Choroid plexus epithelial cell (primary cell): ENCODE data around the gene MIF.
"Not testable (repeated sequence)": the region's sequence is repeated elsewhere in the genome, so short reads cannot be mapped to it uniquely, and the experiment has no call there.

Experiments used
- DNase-seq: peaks from one replicate; pipeline ENCODE4 v3.0.0-alpha.2; 2010; ENCODE audit warnings: low read depth
- H3K4me3 ChIP-seq: 2 replicates; pipeline ENCODE4 v1.5.1; 2011; ENCODE audit warnings: low read depth, mild to moderate bottlenecking, control low read depth, low read length, moderate library complexity
- CTCF ChIP-seq: conservative IDR thresholded peaks from 2 replicates; pipeline ENCODE4 v1.5.1; 2011; ENCODE audit warnings: low read depth, mild to moderate bottlenecking, control low read depth, inconsistent platforms, low read length, moderate library complexity

MIF gene

DNA sequence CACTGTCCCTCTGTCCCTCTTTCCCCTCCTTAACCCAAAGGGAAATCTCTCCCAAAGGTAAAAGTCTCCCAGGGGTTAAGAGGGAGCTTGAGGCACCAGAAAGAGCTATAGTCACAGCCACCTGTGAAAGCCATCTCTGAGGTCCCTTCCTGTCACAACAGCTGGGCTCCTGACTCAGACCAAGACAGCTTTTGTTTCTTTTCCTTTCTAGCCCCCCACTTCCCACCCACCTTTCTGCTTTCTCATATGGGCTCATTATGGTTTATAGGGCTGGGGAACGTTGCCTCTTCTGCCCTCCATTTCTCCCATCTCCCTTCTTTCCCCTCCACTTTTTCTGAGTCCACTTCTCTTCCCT lies 19.1 kb downstream of the MIF start:
- no peak for DNase-seq
- peak overlapping the region; percentile 76 for H3K4me3 ChIP-seq
- TF ChIP-seq CTCF: no peak

DNA sequence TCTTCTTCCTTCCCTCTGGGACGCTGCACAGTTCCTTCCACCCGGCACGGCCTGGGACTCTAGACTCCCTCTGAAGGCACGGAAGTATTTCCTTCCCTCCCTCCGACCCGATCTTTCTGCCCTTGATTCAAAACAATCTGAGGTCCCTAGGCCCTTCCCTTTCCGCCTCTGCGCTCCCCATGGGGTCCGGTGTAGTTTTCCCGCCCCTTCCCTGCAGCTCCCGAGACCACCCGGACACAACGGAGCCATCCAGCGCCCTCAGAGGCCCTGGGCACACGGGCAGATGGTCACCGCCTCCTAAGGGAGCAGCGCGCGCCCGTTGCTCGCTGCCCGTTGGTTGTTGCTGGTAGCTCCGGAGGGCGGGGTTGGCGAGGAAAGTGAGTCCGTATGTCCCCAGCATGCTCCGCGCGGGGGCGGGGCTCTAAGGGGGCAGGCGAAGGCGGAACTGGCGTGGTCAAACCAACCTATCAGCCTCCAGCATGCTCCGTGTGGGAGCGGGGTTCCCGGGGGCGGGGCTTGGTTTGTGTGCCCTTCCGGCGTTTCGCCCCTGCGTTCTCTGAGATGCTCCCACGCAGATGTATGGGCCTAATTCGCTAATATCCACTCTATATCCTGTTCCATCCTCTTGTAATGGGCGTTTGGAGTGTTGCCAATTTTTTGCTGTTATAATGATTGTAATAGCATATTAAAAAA lies 19.6 kb downstream of the MIF start:
- peak overlapping the region; percentile 76 for H3K4me3 ChIP-seq
- no peak for TF ChIP-seq CTCF

DNA sequence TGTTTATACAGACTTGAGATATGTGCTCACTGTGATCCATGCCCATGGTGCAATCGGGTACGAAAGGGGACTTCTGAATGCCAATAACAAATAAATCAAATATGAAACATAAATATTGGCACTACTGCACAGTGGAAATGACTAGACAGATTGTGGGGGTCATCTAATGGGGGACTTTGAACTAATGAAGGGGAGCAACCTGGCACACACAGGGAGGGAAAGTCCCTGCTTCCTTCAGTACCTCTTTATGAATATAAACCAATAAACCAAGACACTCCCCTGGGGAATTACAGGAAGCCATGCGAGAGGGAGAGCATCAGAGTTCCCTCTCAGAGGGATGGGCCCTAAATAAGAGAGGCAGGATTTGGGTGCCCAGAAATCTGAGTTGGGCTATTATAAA lies 21.1 kb downstream of the MIF start:
- no peak for TF ChIP-seq CTCF
- no peak for DNase-seq
- H3K4me3 ChIP-seq: no peak overlapping the region

More for the DNA sequence above, 19.6 kb downstream of the MIF start:
- peak; percentile 99 for DNase-seq

DNA sequence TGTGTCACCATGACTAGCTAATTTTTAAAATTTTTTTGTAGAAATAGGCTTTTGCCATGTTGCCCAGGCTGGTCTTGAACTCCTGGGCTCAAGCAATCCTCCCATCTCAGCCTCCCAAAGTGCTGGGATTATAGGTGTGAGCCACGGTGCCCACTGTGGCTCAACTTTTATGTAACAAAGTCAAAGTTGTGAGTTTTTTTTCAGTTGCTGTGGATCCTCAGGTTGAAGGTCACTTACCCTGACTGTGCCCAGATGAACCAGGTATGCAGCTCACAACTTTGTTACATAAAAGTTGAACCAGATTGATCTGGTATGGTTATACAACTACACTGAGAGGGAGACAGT lies 26.1 kb downstream of the MIF start:
- H3K4me3 ChIP-seq, DNase-seq: not testable (repeated sequence)

- H3K4me3 ChIP-seq: not testable (repeated sequence)
- DNase-seq: peak; percentile 34
Measured at GRCh38 chr22:23921586-23922201, 27.5 kb downstream of the MIF start.

GRCh38 chr22:23922921-23923320 lies 28.7 kb downstream of the MIF start:
- DNase-seq: no peak

GRCh38 chr22:23925020-23925606 lies 30.9 kb downstream of the MIF start:
- DNase-seq: no peak
- no peak overlapping the region for H3K4me3 ChIP-seq
- no peak for TF ChIP-seq CTCF

More at GRCh38 chr22:23922921-23923320, 28.7 kb downstream of the MIF start:
- H3K4me3 ChIP-seq: no peak overlapping the region
- TF ChIP-seq CTCF: no peak

DNA sequence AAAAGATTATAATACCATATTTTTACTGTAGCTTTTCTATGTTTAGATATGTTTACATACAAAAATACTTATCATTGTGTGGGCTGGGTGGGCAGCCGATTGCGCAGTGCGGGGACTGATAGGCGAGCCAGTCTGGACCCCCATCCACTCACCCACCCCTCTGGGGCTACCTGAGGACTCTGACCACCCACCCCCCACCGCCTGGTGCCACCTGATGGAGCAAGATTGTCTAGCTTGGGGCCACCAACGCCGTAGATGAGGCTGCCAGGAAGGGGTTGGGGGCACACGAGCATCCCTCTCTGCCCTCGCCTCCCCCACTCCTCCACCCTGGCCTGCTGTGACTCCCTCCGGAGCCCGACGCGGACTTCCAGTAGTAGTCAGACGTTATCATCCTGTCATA lies 32.4 kb downstream of the MIF start:
- no peak for TF ChIP-seq CTCF
- no peak overlapping the region for H3K4me3 ChIP-seq
- no peak for DNase-seq
